B cell (primary cell): Measurements from ENCODE around the gene B3GALT6. TPM values are rescaled to one million over a fixed set of nuclear protein-coding genes. Genes with fewer than 3 reads are reported as not detected.
"Not testable (repeated sequence)": the region's sequence is repeated elsewhere in the genome, so short reads cannot be mapped to it uniquely, and the experiment has no call there.

ENCODE experiments used
- ATAC-seq: fragments of 200-7000 bp; cut with Tn5 transposase; one replicate; pipeline ENCODE4 v1.10.0; 2021; ENCODE audit warnings: low read depth, mild to moderate bottlenecking, moderate number of reproducible peaks, moderate library complexity
- CTCF ChIA-PET: fragments of 350-600 bp; sonication (Branson Sonifier 250); formaldehyde crosslinking; loops from one replicate; lab custom pipeline; 2021; ENCODE audit warnings: antibody characterized with exemption, inconsistent platforms; lab: Charles Lee
- POLR2A ChIA-PET: fragments of 350-600 bp; sonication (Branson Sonifier 250); formaldehyde crosslinking; loops from one replicate; lab custom pipeline; 2021; ENCODE audit warnings: antibody characterized with exemption; lab: Charles Lee
- DNase-seq: peaks from one replicate; pipeline ENCODE4 v3.0.0; 2013
- H2AFZ ChIP-seq: 2 replicates; pipeline ENCODE4 v1.6.1; 2012; ENCODE audit warnings: mild to moderate bottlenecking, low read depth, low read length; ENCODE audit not compliant: insufficient read depth, poor library complexity, severe bottlenecking
- H3K27ac ChIP-seq, 2 donors: 1 replicate in 1 of 2; 2 replicates in 1 of 2; pipeline ENCODE4 v1.5.1; 2012 to 2013; ENCODE audit warnings: low read length in 2 of 2, mild to moderate bottlenecking in 2 of 2, moderate library complexity in 1 of 2
- H3K27me3 ChIP-seq, 4 experiments: fragments of 200-600 bp in 1 of 4; sonication (generic) in 1 of 4; replicated peaks in 1 of 4; 1 replicate in 2 of 4; 2 replicates in 2 of 4; pipeline versions ENCODE4 v1.6.1 to v1.7.0; 2013 to 2016; ENCODE audit warnings: low read length in 3 of 4, mild to moderate bottlenecking in 2 of 4, mixed read lengths in 1 of 4, moderate library complexity in 1 of 4; ENCODE audit not compliant: insufficient read depth in 4 of 4, control insufficient read depth in 3 of 4; ENCODE audit errors: control extremely low read depth in 1 of 4
- H3K36me3 ChIP-seq, 2 experiments: replicated peaks in 1 of 2; 1 replicate in 1 of 2; 2 replicates in 1 of 2; pipeline versions ENCODE4 v1.6.1 to v1.7.1; 2013; ENCODE audit warnings: low read length in 1 of 2; ENCODE audit not compliant: insufficient read depth in 2 of 2, control insufficient read depth in 1 of 2; ENCODE audit errors: control extremely low read depth in 1 of 2, extremely low read depth in 1 of 2
- H3K4me1 ChIP-seq, 2 donors: fragments of 200-600 bp in 1 of 2; sonication (generic) in 1 of 2; 1 replicate in 1 of 2; 2 replicates in 1 of 2; pipeline versions ENCODE4 v1.5.1 to v1.6.1; 2013 to 2017; ENCODE audit warnings: low read length in 2 of 2; ENCODE audit not compliant: control insufficient read depth in 2 of 2, insufficient read depth in 2 of 2
- H3K4me2 ChIP-seq: replicated peaks from 2 replicates; pipeline ENCODE3; 2012; ENCODE audit warnings: mild to moderate bottlenecking, low read depth, low read length; ENCODE audit not compliant: poor library complexity, severe bottlenecking
- H3K4me3 ChIP-seq, 5 experiments: fragments of 200-600 bp in 1 of 5; sonication (generic) in 1 of 5; 1 replicate in 3 of 5; 2 replicates in 2 of 5; pipeline versions ENCODE4 v1.5.1 to v1.7.0; 2011 to 2016; ENCODE audit warnings: low read length in 4 of 5, mild to moderate bottlenecking in 4 of 5, low read depth in 2 of 5, control low read depth in 1 of 5, moderate library complexity in 1 of 5; ENCODE audit not compliant: insufficient read depth in 1 of 5; ENCODE audit errors: control extremely low read depth in 1 of 5, extremely low read depth in 1 of 5
- H3K79me2 ChIP-seq: fragments of 200-600 bp; sonication (generic); one replicate; pipeline ENCODE4 v1.6.0; 2016; ENCODE audit warnings: low read length; ENCODE audit not compliant: control insufficient read depth, insufficient read depth
- H3K9ac ChIP-seq: fragments of 200-600 bp; sonication (generic); 2 replicates; pipeline ENCODE4 v1.6.1; 2017; ENCODE audit warnings: mild to moderate bottlenecking, low read length, moderate library complexity
- H3K9me3 ChIP-seq, 3 donors: one replicate each; pipeline versions ENCODE4 v1.6.1 to v1.7.1; 2013; ENCODE audit warnings: low read length in 2 of 3; ENCODE audit not compliant: control insufficient read depth in 2 of 3, insufficient read depth in 1 of 3; ENCODE audit errors: control extremely low read depth in 1 of 3
- H4K20me1 ChIP-seq: 2 replicates; pipeline ENCODE4 v1.6.0; 2012; ENCODE audit warnings: mild to moderate bottlenecking, low read length; ENCODE audit not compliant: insufficient read depth, control insufficient read depth, poor library complexity, severe bottlenecking
- H3K27ac Mint-ChIP-seq: one replicate; pipeline ENCODE4 v1.8.0; 2021; ENCODE audit warnings: mixed read lengths
- H3K27me3 Mint-ChIP-seq: one replicate; pipeline ENCODE4 v1.8.0; 2021; ENCODE audit warnings: mixed read lengths
- H3K4me1 Mint-ChIP-seq: one replicate; pipeline ENCODE4 v1.8.0; 2021; ENCODE audit warnings: mixed read lengths
- H3K4me3 Mint-ChIP-seq: one replicate; pipeline ENCODE4 v1.8.0; 2021; ENCODE audit warnings: mixed read lengths
- H3K9me3 Mint-ChIP-seq: one replicate; pipeline ENCODE4 v1.8.0; 2022; ENCODE audit warnings: mixed read lengths; ENCODE audit not compliant: insufficient read depth
- EZH2 ChIP-seq: IDR thresholded peaks from 2 replicates; pipeline ENCODE4 v1.6.1; 2012; ENCODE audit warnings: borderline replicate concordance, low read depth, mild to moderate bottlenecking, moderate library complexity, low read length; ENCODE audit not compliant: insufficient read depth, poor library complexity, severe bottlenecking
- WGBS: methylation state at CpG from one replicate; pipeline ENCODE4 v1.1.5; 2013; ENCODE audit warnings: missing lambda C conversion rate; ENCODE audit not compliant: insufficient coverage; 5-methylcytosine and 5-hydroxymethylcytosine counted together
- intact Hi-C: fragments of 100-400 bp; cut with micrococcal nuclease; formaldehyde crosslinking; loops from one replicate; pipeline ENCODE4 v1.10.0; 2022
- polyA plus RNA-seq: library from polyadenylated mRNA; depleted of rRNA; stranded (reverse); fragments of >200 nt; gene quantifications from 2 replicates; pipeline ENCODE4 v1.2.3, GENCODE V29; 2012
- total RNA-seq, 2 donors: library from RNA; stranded (reverse); fragments of 120-200 nt in 1 of 2; gene quantifications; 1 replicate in 1 of 2; 2 replicates in 1 of 2; pipeline versions ENCODE4 v1.2.3 to v1.2.4, GENCODE V29; 2013 to 2022
- TF ChIP-seq, protein P1 (sequence below): fragments of 200-600 bp; IDR thresholded peaks from one replicate; pipeline ENCODE4 v1.8.0; 2022; ENCODE audit warnings: antibody characterized with exemption, mild to moderate bottlenecking

Gene B3GALT6
- total and polyA plus RNA-seq, 2 donors (not counting 1 experiment from before 2014, with no cell fraction given): 5.9 to 21.0 TPM

DNA sequence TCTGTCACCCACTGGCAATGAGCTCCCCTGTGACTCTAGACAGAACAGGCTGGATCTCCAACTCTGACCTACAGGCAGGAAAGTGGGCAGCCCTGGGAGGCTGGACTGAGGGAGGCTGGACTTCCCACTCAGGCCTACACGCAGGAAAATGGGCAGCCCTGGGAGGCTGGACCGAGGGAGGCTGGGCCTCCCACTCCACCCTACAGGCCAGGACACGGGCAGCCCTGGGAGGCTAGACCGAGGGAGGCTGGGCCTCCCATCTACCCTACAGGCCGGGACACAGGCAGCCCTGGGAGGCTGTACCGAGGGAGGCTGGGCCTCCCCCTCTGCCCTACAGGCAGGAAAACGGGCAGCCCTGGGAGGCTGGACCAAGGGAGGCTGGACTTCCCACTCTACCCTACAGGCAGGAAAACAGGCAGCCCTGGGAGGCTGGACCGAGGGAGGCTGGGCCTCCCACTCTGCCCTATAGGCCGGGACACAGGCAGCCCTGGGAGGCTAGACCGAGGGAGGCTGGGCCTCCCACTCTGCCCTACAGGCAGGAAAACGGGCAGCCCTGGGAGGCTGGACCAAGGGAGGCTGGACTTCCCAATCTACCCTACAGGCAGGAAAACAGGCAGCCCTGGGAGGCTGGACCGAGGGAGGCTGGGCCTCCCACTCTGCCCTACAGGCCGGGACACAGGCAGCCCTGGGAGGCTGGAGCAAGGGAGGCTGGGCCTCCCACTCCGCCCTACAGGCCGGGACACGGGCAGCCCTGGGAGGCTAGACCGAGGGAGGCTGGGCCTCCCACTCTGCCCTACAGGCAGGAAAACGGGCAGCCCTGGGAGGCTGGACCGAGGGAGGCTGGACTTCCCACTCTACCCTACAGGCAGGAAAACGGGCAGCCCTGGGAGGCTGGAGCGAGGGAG lies 16.2 kb downstream of the B3GALT6 start:
- DNase-seq, H3K9ac ChIP-seq, H3K4me3 Mint-ChIP-seq, H3K27ac Mint-ChIP-seq, H3K27ac ChIP-seq, intact Hi-C loops, H3K36me3 ChIP-seq, H3K9me3 Mint-ChIP-seq, H3K4me2 ChIP-seq, H2AFZ ChIP-seq, H3K79me2 ChIP-seq, ATAC-seq, H3K9me3 ChIP-seq, H3K27me3 Mint-ChIP-seq, H3K4me3 ChIP-seq: not testable (repeated sequence)
- 98% methylated on average over 6 of the region's 21 CpGs for WGBS
- peaks cover 0 to 27% (median 11%) of the 10 kb centered on the region in 4 experiments for H3K27me3 ChIP-seq
- ChIA-PET CTCF (interaction anchor here (1.5 kb wide), 1 partner anchor 126 kb away, joined by 5 read pairs; no protein-coding TSS in a partner anchor), POLR2A (interaction anchor here (0.8 kb wide), 1 partner anchor 37 kb away, joined by 3 read pairs; no protein-coding TSS in a partner anchor)
- peaks cover 11% of the 10 kb centered on the region for H4K20me1 ChIP-seq
- H3K4me1 Mint-ChIP-seq: peaks cover 16% of the 10 kb centered on the region
- H3K4me1 ChIP-seq: peaks cover 28 to 30% of the 10 kb centered on the region in 2 donors

DNA sequence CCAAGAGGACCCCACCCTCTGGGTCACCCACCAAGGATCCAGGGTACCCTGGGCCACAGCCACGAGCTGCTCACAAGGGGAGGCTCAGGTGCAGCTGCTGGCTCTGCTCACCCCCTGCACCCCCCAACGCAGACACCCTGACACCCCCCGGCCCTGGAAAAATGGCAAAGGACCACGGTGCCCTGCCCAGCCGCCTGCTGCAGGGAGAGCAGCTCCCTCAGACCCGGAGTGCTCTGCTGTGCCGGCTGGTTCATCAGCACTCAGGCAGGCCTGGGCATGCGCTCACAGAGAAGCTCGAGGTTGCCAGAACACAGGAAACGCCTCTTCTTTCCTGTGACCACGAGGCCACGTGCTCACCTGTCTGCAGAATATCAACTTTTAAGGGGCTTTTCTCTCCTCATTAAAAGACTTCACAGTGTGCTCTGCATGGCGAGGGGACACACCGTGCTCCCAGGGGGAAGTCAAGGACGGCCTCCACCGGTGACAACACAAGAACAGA lies 18.8 kb downstream of the B3GALT6 start:
- TF ChIP-seq EZH2: no peak
- TF ChIP-seq, protein P1, sequence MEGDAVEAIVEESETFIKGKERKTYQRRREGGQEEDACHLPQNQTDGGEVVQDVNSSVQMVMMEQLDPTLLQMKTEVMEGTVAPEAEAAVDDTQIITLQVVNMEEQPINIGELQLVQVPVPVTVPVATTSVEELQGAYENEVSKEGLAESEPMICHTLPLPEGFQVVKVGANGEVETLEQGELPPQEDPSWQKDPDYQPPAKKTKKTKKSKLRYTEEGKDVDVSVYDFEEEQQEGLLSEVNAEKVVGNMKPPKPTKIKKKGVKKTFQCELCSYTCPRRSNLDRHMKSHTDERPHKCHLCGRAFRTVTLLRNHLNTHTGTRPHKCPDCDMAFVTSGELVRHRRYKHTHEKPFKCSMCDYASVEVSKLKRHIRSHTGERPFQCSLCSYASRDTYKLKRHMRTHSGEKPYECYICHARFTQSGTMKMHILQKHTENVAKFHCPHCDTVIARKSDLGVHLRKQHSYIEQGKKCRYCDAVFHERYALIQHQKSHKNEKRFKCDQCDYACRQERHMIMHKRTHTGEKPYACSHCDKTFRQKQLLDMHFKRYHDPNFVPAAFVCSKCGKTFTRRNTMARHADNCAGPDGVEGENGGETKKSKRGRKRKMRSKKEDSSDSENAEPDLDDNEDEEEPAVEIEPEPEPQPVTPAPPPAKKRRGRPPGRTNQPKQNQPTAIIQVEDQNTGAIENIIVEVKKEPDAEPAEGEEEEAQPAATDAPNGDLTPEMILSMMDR: no peak

More for the DNA sequence above, 18.8 kb downstream of the B3GALT6 start:
- H3K9me3 Mint-ChIP-seq: no peaks in the 10 kb centered on the region
- peaks cover 27 to 30% of the 10 kb centered on the region in 2 donors for H3K4me1 ChIP-seq
- peak overlapping the region; percentile 63 for H3K4me3 Mint-ChIP-seq
- peak; percentile 85 for DNase-seq
- H3K27ac ChIP-seq: peak overlapping the region; percentile 11 to 84
- ChIA-PET CTCF (interaction anchor here (0.6 to 4.6 kb wide), 19 partner anchors 9 to 266 kb away, joined by 3 to 151 read pairs (median 5); partner anchors contain the start of genes B3GALT6 and SDF4), POLR2A (interaction anchor here (0.6 to 2.2 kb wide), 6 partner anchors 10 to 212 kb away, joined by 4 to 17 read pairs (median 4); no protein-coding TSS in a partner anchor)
- 60% methylated on average over 16 of the region's 16 CpGs for WGBS
- peaks cover 0 to 5% (median 0%) of the 10 kb centered on the region in 3 donors for H3K9me3 ChIP-seq
- H3K79me2 ChIP-seq: peaks cover 3% of the 10 kb centered on the region
- peak overlapping the region; percentile 24 for H3K9ac ChIP-seq
- intact Hi-C loops: loop anchor here (1.0 kb wide), 2 partner anchors 115 to 129 kb away; no protein-coding TSS in a partner anchor
- no peak overlapping the region for H2AFZ ChIP-seq
- H3K27me3 Mint-ChIP-seq: no peaks in the 10 kb centered on the region
- H3K27me3 ChIP-seq: peaks cover 0 to 16% (median 8%) of the 10 kb centered on the region in 4 experiments
- H3K4me3 ChIP-seq: no peak overlapping the region
- H3K36me3 ChIP-seq: peaks cover 0 to 21% of the 10 kb centered on the region in 2 experiments
- ATAC-seq: peak; percentile 71
- peaks cover 11% of the 10 kb centered on the region for H4K20me1 ChIP-seq
- peak overlapping the region; percentile 88 for H3K27ac Mint-ChIP-seq
- H3K4me1 Mint-ChIP-seq: peaks cover 16% of the 10 kb centered on the region
- H3K4me2 ChIP-seq: peak overlapping the region; percentile 65
